Panc1 (cell line): Measurements from ENCODE around the gene ADAM10. TPM values are rescaled to one million over a fixed set of nuclear protein-coding genes. Genes with fewer than 3 reads are reported as not detected.

Source experiments
- ATAC-seq: fragments of 200-7000 bp; cut with Tn5 transposase; 2 replicates; pipeline ENCODE4 v1.9.1; 2020; ENCODE audit warnings: mild to moderate bottlenecking, moderate library complexity
- BruUV-seq: library from RNA; stranded (reverse); fragments of 400-500 nt; replicated peaks from 2 replicates; lab custom pipeline; 2021; lab: Mats Ljungman, UMichigan
- CTCF ChIA-PET: fragments of 300-600 bp; sonication (Branson Sonifier 250); formaldehyde crosslinking; loops from one replicate; lab custom pipeline; 2022; ENCODE audit warnings: antibody characterized with exemption; lab: Charles Lee
- POLR2A ChIA-PET: fragments of 300-600 bp; sonication (Branson Sonifier 250); formaldehyde crosslinking; loops from one replicate; lab custom pipeline; 2022; ENCODE audit warnings: antibody characterized with exemption; lab: Charles Lee
- DNase-seq: peaks from one replicate; pipeline ENCODE4 v3.0.0-alpha.2; 2010; ENCODE audit warnings: low read depth, low spot score
- H3K27ac ChIP-seq: 2 replicates; pipeline ENCODE4 v1.5.1; 2011; ENCODE audit warnings: mild to moderate bottlenecking, low read length, inconsistent platforms
- H3K27me3 ChIP-seq: fragments of 200-500 bp; sonication (Bioruptor generic); 2 replicates; pipeline ENCODE4 v1.6.0; 2014; ENCODE audit warnings: low read length, inconsistent platforms; ENCODE audit not compliant: control insufficient read depth, insufficient read depth
- H3K36me3 ChIP-seq: fragments of 200-500 bp; sonication (Bioruptor generic); 2 replicates; pipeline ENCODE4 v1.5.1; 2014; ENCODE audit warnings: inconsistent platforms, mild to moderate bottlenecking, low read length, moderate library complexity; ENCODE audit not compliant: control insufficient read depth, insufficient read depth
- H3K4me1 ChIP-seq: 2 replicates; pipeline ENCODE4 v1.5.1; 2011; ENCODE audit warnings: inconsistent platforms, mild to moderate bottlenecking, low read length, moderate library complexity; ENCODE audit not compliant: control insufficient read depth, insufficient read depth
- H3K4me3 ChIP-seq, 2 experiments: 2 replicates each; pipeline ENCODE4 v1.5.1; 2011 to 2012; ENCODE audit warnings: low read depth in 2 of 2, low read length in 2 of 2, mild to moderate bottlenecking in 2 of 2, inconsistent platforms in 1 of 2, moderate library complexity in 1 of 2
- H3K9me3 ChIP-seq: fragments of 200-500 bp; sonication (Bioruptor generic); 2 replicates; pipeline ENCODE4 v1.5.1; 2014; ENCODE audit warnings: low read depth, mild to moderate bottlenecking, inconsistent platforms, low read length, moderate library complexity; ENCODE audit not compliant: control insufficient read depth, insufficient read depth
- CTCF ChIP-seq: fragments of 450-650 bp; IDR thresholded peaks from 2 replicates; pipeline ENCODE4 v1.5.1; 2017; ENCODE audit warnings: mild to moderate bottlenecking
- POLR2AphosphoS5 ChIP-seq: IDR thresholded peaks from 2 replicates; pipeline ENCODE4 v1.6.1; 2012; ENCODE audit warnings: mild to moderate bottlenecking, low read depth, low read length, moderate library complexity
- REST ChIP-seq, 2 experiments: IDR thresholded peaks; 2 replicates each; pipeline ENCODE4 v1.6.1; 2011 to 2012; ENCODE audit warnings: low read depth in 2 of 2, control low read depth in 1 of 2, low read length in 1 of 2, mild to moderate bottlenecking in 1 of 2, moderate library complexity in 1 of 2; ENCODE audit not compliant: insufficient read depth in 1 of 2
- SIN3A ChIP-seq: IDR thresholded peaks from 2 replicates; pipeline ENCODE4 v1.6.1; 2012; ENCODE audit warnings: low read depth, mild to moderate bottlenecking, low read length, moderate library complexity, borderline replicate concordance; ENCODE audit not compliant: insufficient read depth
- TCF7L2 ChIP-seq: IDR thresholded peaks from 2 replicates; pipeline ENCODE4 v1.6.1; 2011; ENCODE audit warnings: mild to moderate bottlenecking, low read depth, low read length, inconsistent platforms
- in situ Hi-C: cut with HindIII; loops from 2 replicates; pipeline ENCODE4 v1.10.0; 2016; ENCODE audit warnings: low sequenced_read_pairs, low pct_unique_long_range_greater_than_20kb
- intact Hi-C: fragments of 100-400 bp; cut with micrococcal nuclease; formaldehyde crosslinking; loops from one replicate; pipeline ENCODE4 v1.10.0; 2022; ENCODE audit not compliant: unreplicated experiment
- total RNA-seq: library from RNA; stranded (reverse); gene quantifications from one replicate; pipeline ENCODE4 v1.2.1, GENCODE V29; 2021; ENCODE audit not compliant: unreplicated experiment

Gene ADAM10
- total RNA-seq, 1 experiment from 2014 or later = 176 TPM

GRCh38 chr15:58690703-58691102 is 58.8 kb downstream of the ADAM10 start:
- Histone ChIP-seq H3K4me3 (no peak overlapping the region), H3K36me3 (no peaks in the 10 kb centered on the region), H3K27me3 (no peaks in the 10 kb centered on the region), H3K9me3 (no peaks in the 10 kb centered on the region), H3K4me1 (peaks cover 10% of the 10 kb centered on the region), H3K27ac (no peak overlapping the region)
- DNase-seq = no peak
- CTCF ChIA-PET = no interaction called here
- no peak for ATAC-seq
- intact Hi-C loops = no loop called here
- TF ChIP-seq TCF7L2 (no peak), SIN3A (no peak), REST (IDR thresholded peaks at IDR 0.05; ENCODE audit: insufficient read depth in 1 of 2, low read depth in 2 of 2, low read length in 1 of 2) (no peak), POLR2AphosphoS5 (no peak), CTCF (no peak)
- BruUV-seq = no TSS peak
- POLR2A ChIA-PET = no interaction called here
- in situ Hi-C loops = no loop called here

GRCh38 chr15:58689646-58690045 is 59.9 kb downstream of the ADAM10 start:
- intact Hi-C loops = no loop called here
- ATAC-seq (no peak), DNase-seq (no peak)
- no peak for TF ChIP-seq POLR2AphosphoS5
- no peak for TF ChIP-seq REST (IDR thresholded peaks at IDR 0.05; ENCODE audit: insufficient read depth in 1 of 2, low read depth in 2 of 2, low read length in 1 of 2)
- TF ChIP-seq SIN3A = no peak
- no peak for TF ChIP-seq TCF7L2
- TF ChIP-seq CTCF = no peak
- Histone ChIP-seq H3K4me3 (no peak overlapping the region), H3K27ac (no peak overlapping the region), H3K9me3 (no peaks in the 10 kb centered on the region), H3K4me1 (peaks cover 5% of the 10 kb centered on the region), H3K27me3 (no peaks in the 10 kb centered on the region), H3K36me3 (no peaks in the 10 kb centered on the region)
- BruUV-seq = no TSS peak
- in situ Hi-C loops = no loop called here
- ChIA-PET POLR2A (no interaction called here), CTCF (no interaction called here)
